ENCODE data around the gene SNRNP70.
"Not testable (repeated sequence)": the region's sequence is repeated elsewhere in the genome, so short reads cannot be mapped to it uniquely, and the experiment has no call there.

Gene SNRNP70

GRCh38 chr19:49121841-49122240 is 36.6 kb downstream of the SNRNP70 start:
- not testable (repeated sequence) for DNase-seq

- DNase-seq: not testable (repeated sequence)
Observed at GRCh38 chr19:49123285-49123684, 38.0 kb downstream of the SNRNP70 start.

DNA sequence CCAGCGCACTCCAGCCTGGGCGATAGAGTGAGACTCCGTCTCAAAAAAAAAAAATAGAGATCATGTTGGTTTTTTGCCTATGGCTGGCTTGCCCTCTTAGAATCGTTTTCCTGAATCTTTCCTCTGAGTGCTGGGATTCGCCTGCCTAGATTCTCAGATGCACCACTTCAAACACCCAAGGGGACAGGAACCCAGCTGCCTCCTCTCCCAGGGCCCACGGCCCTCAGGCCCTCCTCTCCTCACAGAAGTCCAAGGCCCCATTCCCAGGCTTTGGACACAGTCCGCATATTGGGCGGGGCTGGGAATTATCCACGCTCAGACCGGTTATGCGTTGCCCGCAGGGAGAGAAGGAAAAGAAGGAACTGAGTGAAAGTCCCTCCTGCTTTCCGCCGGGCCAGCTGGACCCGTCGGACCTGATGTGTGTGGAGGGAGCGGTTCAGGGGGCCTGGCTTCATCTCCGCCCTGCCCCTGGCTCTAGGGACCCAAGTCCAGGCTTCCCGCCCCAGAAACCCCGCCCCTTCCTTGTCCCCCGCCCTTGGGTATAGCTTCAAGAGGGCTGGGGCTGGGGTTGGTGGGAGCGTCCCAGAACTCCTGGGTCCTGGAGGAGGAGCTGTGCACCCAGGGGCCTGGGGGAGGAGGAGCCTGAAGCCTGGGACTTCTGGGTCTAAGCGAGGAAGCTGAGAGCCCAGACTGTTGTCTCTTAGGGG is 39.9 kb downstream of the SNRNP70 start:
- no peak for DNase-seq

DNA sequence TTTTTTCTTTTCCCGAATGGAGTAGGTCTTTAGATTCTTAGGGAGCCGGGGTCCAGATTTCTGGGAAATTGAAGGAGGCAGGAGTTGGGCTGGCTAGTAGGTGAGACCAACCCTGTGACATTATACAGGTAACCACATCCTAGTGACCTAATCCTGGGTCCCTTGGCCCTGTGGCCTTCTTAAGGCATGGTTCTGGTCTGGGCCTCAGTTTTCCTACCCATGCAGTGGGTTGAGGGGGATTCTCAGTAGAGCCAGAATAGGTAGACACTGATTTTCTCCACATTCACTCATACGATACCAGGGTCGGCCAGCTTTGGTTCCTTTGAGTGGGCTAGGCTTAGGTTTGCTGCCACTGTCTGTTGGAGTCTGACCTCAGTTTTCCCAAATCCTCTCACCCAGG is 41.3 kb downstream of the SNRNP70 start:
- DNase-seq: no peak

GRCh38 chr19:49127225-49127624 is 42.0 kb downstream of the SNRNP70 start:
- not testable (repeated sequence) for DNase-seq

GRCh38 chr19:49127674-49128544 is 42.7 kb downstream of the SNRNP70 start:
- peak; percentile 97 for DNase-seq

GRCh38 chr19:49128545-49129237 is 43.4 kb downstream of the SNRNP70 start:
- no peak for DNase-seq

DNA sequence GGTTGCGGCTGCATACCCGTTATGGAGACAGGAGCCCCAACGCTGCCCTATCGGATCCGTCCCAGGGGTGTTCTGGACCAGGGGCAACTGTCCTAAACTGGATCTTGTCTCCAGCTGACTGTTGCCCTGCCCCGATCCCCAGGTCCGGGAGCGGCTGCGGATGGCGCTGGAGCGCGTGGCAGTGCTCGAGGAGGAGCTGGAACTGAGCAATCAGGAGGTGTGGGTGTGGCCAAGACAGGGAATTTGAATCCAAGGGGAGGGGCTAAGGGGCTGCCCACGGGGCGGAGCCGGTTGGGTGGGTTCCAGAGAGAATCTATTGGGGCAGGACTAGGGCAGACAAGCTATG is 44.0 kb downstream of the SNRNP70 start:
- DNase-seq: no peak

DNA sequence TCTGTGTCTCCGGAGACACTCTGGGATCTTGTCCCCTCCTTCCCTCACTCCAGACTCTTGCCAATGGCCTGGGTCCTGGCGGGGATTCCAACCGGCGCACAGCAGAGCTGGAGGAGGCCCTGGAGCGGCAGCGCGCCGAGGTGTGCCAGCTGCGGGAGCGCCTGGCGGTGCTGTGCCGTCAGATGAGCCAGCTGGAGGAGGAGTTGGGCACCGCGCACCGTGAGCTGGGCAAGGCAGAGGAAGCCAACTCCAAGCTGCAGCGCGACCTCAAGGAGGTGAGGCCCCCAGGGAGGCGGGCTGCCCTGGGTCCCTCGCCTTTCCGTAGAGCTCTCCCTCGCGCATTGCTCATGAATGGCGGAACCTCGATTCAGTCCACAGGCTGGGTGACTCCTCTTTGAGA is 45.1 kb downstream of the SNRNP70 start:
- no peak for DNase-seq

- DNase-seq: no peak
Observed at GRCh38 chr19:49132974-49133609, 47.8 kb downstream of the SNRNP70 start.

GRCh38 chr19:49133621-49134454 is 48.6 kb downstream of the SNRNP70 start:
- peak; percentile 26 for DNase-seq

- no peak for DNase-seq
Observed at GRCh38 chr19:49135686-49136085, 50.4 kb downstream of the SNRNP70 start.

- no peak for DNase-seq
Observed at GRCh38 chr19:49136771-49137171, 51.5 kb downstream of the SNRNP70 start.

DNA sequence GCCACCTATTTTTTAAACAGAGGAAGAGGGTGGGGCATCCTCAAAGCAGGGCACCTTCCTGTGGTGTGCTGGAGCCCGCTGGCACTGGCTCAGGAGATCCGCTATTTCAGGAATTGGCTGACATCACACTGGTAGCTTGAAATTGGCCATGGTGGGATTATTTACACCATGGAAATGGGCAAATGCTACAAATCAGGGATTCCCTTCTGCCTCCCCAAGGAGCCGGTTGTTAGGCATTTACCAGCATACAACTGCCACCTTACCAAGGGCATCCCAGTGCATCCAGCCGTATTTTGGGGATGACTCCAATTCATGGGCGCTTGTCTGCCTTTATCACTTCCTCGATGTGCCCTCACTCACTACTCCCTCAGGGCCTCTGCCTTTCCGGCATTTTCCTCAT is 55.7 kb downstream of the SNRNP70 start:
- DNase-seq: no peak

GRCh38 chr19:49141352-49141751 is 56.1 kb downstream of the SNRNP70 start:
- no peak for DNase-seq

DNA sequence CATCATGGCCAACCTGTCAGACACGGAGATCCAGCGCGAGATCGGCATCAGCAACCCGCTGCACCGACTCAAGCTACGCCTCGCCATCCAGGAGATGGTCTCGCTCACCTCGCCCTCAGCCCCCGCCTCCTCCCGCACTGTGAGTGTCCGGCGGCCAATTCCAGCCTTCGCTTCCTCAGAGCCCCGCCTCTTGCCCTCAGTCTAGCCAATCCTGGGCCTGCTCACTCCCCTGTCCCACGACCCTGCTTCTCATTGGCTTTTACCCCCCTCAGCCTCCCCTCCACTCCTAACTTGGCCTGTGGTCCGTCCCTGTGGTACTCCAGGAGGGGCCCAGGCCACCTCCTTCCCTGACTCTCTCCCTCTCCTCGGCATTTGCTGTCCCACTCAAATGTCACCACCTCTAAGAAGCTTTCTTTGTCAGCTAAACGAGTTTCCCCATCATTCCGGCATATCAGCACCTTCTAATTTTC is 57.6 kb downstream of the SNRNP70 start:
- DNase-seq: peak; percentile 78

DNA sequence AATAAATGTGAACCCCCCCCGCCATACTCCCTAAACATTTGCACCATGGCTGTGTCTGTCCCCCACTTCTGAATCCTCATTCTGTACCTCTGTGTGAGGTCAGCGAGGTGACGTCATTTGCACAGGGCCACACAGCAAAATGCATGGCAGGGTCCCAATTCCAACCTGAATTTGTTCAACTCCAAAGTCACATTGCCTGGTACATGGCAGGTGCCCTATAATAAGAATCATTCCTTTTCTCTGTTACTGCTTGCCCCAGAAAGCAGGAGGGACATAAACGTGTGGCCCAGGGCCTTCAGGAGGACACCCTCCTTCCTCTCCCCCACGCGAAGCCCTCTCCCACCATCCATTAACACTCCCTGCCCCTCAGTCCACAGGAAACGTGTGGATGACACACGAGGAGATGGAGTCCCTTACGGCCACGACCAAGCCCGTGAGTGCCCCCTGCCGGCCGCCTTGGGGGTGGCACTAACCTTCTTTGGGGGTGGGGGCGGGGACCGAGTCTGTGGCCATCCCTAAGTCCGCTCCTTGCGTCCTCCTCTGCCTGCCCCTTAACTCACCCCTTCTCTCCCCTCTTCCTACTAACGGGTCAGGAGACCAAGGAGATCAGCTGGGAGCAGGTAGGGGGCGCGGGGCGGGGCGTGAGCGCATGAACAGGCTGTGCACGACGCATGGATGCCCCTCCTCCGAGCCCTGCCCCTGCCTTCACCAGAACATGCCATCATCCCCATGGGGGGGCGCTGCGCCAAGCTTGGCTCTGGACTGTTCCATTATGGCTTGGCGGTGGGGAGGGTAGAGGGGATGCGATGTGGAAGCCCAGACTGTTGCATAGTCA is 60.5 kb downstream of the SNRNP70 start:
- peak; percentile 78 for DNase-seq

DNA sequence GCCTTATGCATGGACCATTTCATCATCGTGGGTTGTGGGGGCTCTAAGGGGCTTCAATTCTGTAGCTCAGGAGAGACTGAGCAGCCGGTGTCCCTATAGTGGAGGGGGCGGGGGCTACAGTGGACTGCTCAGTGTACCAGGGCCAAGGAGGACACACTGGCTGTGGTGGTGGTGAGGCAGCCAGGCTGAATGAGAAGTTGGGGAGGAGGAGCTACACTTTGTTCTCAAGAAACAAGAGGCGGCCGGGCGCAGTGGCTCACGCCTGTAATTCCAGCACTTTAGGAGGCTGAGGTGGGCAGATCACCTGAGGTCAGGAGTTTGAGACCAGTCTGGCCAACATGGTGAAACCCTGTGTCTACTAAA is 61.1 kb downstream of the SNRNP70 start:
- not testable (repeated sequence) for DNase-seq

DNA sequence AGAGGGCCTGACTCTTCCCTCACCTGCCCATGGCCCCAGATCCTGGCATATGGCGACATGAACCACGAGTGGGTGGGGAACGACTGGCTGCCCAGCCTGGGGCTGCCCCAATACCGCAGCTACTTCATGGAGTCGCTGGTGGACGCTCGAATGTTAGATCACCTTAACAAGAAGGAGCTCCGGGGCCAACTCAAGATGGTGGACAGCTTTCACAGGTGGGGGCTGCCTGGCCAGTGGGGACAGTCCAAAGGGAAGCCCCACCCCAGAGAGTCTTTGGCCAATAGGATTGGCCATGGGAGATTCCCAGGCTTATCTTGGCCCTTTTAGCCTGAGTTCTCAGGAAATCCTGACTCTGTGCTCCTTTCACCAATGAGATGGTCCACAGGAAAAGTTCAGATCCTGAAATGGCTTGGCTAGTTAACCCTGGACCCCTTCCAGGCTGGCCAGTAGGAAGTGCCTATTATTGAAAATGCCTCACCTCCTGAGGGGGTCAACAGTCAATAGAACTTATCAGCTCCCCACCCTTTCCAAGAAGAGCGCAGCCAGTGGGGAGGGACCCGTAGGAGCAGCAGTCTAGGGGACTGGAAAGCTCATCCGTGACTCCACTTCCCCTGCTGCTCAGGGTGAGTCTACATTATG is 62.9 kb downstream of the SNRNP70 start:
- no peak for DNase-seq

- DNase-seq: peak; percentile 81
Observed at GRCh38 chr19:49148784-49149651, 63.8 kb downstream of the SNRNP70 start.
